ENCODE data around the gene BANF2.
"Not testable (repeated sequence)": the region's sequence is repeated elsewhere in the genome, so short reads cannot be mapped to it uniquely, and the experiment has no call there.

BANF2 gene

DNA sequence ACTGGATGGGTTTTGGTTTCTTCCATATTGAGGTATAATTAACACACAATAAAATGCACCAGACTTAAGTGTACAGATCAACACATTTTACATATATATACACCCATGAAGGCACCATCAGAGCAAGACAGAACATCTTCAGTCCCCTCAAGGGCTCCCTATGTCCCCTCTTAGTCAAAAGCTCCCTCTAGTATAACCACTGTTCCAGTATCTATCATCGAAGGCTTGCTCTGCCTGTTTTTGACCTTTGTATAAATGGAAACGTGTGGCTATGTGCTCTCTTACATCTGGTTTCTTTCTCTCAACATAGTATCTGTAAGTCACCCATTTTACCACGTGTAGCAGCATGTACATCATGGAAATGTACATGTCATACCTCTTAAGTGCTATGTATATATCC is 66.5 kb downstream of the BANF2 start:
- no peak for DNase-seq (ENCODE audit: low spot score)

DNA sequence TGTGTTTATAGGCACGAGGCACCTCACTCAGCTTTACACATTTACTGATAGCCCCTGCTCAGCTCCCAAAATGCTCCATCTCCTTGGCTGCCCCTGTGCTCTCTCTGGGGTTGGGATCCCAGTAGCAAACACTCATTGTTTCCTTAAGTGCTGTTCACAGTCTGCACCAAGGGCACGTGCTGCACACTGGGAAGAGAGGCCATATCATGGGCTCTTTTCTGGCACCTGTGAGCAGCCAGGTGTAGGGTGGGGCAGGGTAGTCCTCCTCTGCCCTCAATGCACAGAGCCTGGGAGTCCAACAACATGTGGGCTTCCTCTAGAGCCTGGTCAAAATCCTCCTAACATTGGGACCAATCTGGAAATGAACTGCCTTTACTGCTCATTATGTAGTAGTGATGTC is 67.9 kb downstream of the BANF2 start:
- no peak for DNase-seq (ENCODE audit: low spot score)

DNA sequence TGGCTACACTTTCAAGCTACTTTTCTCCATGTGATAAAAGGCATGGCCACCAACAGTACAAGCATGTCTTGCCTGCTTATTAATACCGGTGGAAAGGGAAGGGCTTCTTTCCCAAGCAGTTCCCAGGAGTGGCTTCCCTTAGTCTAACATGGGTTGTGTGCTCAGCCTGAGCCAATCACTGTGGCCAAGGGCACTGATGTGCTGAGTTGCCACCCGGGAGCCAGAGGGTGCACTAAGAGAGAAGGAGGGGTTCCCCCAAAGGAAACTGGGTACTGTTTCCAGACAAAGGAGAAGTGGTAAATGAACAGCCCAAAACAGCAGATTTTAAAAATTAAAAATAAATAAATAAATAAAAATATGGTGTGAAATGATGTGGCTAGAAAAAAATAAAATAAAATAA is 68.5 kb downstream of the BANF2 start:
- no peak for DNase-seq (ENCODE audit: low spot score)

DNA sequence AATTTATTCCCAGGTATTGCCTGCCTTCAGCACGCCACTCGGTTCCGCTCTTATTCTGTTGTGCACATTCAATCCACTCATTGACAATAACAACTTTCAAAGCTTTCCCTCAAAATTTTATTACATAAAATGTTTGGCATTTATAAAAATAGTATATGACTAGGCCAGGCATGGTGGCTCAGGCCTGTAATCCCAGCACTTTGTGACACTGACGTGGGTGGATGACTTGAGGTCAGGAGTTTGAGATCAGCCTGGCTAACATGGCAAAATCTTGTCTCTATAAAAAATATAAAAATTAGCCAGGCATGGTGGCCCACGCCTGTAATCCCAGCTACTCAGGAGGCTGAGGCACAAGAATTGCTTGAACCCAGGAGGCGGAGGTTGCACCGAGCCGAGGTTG is 70.0 kb downstream of the BANF2 start:
- DNase-seq (ENCODE audit: low spot score) = not testable (repeated sequence)

DNA sequence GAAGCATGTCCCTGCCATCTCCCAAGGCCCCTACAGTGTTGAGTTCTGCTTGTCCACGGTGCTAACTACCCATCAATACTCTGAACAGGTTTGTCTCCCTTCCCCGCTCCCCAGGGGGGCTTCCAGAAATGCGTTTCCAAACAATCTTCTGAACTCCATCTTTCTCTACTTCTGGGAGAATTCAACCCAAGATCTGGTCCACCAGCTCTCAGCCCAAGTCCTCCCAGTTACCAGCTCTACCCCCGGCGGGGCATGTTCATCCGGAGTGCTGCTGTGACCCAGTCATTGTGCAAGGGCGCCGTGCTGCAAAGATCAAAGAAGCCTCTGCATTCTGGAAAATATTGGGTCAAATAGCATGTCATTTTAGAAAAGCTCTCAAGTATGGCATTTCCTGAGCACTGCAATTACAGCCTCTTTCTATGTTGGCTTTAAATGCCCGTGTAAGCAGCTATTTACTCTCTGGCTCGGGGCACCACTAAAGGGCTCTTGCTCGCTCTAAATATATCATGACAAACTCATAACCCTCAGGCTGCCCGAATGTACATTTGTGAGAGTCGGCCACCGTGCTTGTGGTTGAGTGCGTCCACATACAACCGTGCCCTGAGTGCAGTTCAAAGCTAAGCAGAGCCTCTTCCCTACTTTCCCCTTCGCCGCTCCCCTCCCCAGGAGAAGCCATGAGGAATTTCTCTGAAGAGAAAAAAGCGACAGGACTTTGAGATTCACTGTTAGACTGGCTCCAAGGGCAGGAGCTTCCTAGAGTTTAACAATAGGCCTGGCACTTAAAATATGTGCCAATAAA is 71.6 kb downstream of the BANF2 start:
- no peak for DNase-seq (ENCODE audit: low spot score)

DNA sequence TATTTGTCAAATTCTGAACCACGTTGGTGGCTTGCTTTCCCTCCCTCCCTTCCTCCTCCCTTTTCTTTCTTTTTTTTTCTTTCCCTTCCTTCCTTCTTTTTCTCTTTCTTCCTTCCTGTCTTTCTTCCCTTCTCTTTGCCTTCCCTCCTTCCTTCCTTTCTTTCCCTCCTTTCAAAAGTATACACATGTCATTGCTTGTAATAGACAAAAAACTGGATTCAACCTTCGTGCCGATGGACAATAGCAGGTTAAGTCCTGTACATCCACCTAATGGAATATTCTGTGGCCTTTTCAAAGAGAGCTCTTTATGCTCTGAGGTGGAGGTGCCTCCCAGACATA is 72.2 kb downstream of the BANF2 start:
- no peak for DNase-seq (ENCODE audit: low spot score)

DNA sequence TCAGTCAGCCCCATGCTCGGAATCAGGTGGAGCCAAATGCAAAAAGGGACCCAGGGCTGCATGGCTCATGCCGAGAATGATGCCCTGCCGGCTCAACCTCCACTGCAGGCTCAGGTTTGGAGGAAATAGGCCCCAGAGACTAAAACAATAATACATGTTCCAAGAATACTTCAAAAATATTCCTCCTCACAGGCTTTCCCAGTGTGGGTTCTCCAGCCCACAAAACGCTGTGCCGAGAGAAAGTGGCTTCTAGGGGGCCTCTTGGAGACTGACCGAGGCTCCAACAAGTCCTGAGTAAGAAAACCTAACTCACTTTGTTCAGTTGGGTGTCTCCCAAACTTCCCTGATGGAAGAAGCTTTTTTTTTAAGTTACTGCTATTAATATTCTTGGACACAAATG is 73.9 kb downstream of the BANF2 start:
- no peak for DNase-seq (ENCODE audit: low spot score)

DNA sequence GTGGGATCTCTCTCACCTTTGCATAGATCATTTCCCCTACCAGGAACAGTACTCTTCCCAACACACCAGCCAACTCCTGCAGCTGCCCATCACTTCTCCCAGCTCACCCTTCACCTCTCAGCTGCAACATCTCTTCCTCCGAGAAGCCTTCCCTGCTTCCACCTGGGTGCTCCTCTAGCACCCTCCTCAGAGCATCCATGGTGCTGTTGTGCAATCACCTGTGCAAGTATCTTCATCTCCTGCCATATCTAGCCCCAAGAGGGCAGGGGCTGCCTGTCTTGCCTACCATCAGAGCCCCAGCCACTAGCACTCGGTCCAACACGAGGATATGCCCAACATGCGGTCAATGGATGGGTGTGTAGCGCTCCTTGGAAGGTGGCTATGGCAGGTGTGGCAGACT is 75.8 kb downstream of the BANF2 start:
- no peak for DNase-seq (ENCODE audit: low spot score)

DNA sequence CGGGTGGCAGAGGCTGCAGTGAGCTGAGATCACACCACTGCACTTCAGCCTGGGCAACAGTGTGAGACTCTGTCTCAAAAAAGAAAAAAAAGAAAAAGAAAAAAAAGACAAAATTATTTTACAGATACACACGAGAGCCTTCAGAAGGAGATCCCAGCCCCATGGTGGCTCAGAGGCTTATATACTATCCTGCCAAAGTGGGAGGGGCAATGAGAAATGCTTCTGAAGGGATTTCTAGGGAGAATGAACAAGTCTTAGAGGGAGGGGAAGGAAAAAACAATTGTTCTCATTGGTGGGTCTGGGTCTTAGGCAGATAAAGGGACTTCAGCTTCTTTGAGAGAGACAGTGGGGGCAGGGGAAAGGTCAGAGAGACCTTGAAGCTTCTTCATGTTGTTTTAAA is 76.8 kb downstream of the BANF2 start:
- DNase-seq (ENCODE audit: low spot score) = no peak

DNA sequence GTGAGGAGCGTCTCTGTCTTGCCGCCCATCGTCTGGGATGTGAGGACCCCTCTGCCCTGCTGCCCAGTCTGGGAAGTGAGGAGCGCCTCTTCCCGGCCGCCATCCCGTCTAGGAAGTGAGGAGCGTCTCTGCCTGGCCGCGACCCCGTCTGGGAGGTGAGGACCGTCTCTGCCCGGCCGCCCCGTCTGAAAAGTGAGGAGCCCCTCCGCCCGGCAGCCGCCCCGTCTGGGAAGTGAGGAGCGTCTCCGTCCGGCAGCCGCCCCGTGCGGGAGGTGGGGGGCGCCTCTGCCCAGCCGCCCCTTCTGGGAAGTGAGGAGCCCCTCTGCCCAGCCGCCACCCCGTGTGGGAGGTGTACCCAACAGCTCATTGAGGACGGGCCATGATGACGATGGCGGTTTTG is 79.2 kb downstream of the BANF2 start:
- DNase-seq (ENCODE audit: low spot score) = not testable (repeated sequence)

DNA sequence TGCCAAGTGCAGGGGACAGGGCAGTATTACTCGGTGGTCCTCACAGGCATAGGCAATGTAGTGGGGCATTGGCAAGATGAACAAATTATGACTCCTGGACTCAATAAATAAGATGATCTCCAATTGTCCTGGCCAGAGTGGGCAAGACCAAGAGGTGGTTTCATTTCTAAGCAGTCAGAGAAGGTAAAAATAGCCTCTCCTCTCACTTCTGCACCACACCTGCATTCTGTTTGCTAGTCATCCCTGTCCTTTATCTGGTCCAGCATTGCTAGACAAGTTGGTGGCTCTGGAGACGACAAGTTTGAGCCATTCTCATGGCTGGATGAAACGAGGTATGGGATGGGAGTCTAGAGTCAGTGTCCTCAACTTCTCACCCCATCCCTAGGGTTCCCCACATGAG is 83.0 kb downstream of the BANF2 start:
- DNase-seq (ENCODE audit: low spot score) = no peak

DNA sequence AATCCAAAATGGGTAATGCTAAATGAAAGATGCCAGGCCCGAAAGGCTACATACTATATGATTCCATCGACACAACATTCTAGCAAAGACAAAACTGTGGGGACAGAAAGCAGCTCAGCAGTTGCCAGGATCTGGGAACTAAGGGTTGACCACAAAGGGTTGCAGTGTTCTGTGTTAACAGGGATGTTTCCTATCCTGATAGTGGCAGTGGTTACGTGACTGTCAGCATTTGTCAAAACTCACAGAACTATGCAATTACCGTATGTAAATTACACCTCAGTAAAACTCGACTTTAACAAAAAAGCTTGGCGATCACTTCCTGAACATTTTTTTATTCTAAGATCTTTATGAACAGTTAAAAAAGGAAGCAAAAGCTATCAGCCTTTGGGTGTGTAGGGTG is 83.9 kb downstream of the BANF2 start:
- no peak for DNase-seq (ENCODE audit: low spot score)

DNA sequence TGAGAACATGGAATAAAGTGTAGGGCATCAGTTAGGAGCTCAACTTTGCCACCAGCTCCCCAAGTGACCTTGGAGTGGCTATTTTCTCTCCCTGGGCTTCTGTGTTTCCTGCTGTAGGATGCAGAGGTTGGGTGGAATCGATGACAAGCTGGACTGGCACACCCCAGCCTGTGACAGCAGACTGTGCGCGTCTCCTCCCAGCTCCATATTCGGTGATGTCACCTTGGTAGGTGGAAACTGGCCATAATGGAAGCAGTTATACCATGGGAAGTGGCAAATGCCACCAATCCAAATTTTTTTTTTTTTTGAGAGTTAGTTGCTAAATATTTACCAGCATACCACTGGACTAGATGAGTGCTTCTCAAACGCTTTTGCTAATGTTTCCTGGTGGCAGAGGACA is 85.2 kb downstream of the BANF2 start:
- DNase-seq (ENCODE audit: low spot score) = no peak
